Esophagus squamous epithelium (tissue), 5 donors: ENCODE results near the gene TESK2. TPM values are rescaled to one million over a fixed set of nuclear protein-coding genes. Genes with fewer than 3 reads are reported as not detected.
"Not testable (repeated sequence)": the region's sequence is repeated elsewhere in the genome, so short reads cannot be mapped to it uniquely, and the experiment has no call there.

Source experiments
- DNase-seq: peaks from one replicate; lab custom pipeline; 2025; lab: John Stamatoyannopoulos, UW
- H3K27ac ChIP-seq, 4 donors: fragments of 200-600 bp; sonication (generic); one replicate each; pipeline ENCODE4 v1.5.1; 2016 to 2019; ENCODE audit warnings: mild to moderate bottlenecking in 1 of 4
- H3K27me3 ChIP-seq, 4 donors: fragments of 200-600 bp; sonication (generic); 1 replicate in 3 of 4; 2 replicates in 1 of 4; pipeline versions ENCODE4 v1.5.1 to v1.6.0; 2017 to 2021; ENCODE audit warnings: antibody characterized with exemption in 1 of 4
- H3K36me3 ChIP-seq, 3 donors: fragments of 200-600 bp; sonication (generic); one replicate each; pipeline ENCODE4 v1.5.1; 2016 to 2019
- H3K4me1 ChIP-seq, 3 donors: fragments of 200-600 bp; sonication (generic); one replicate each; pipeline ENCODE4 v1.5.1; 2017 to 2019
- H3K4me3 ChIP-seq, 4 donors: fragments of 200-600 bp; sonication (generic); 1 replicate in 3 of 4; 2 replicates in 1 of 4; pipeline ENCODE4 v1.5.1; 2016 to 2019; ENCODE audit warnings: mild to moderate bottlenecking in 2 of 4, moderate library complexity in 1 of 4
- H3K9me3 ChIP-seq, 3 donors: fragments of 200-600 bp; sonication (generic); one replicate each; pipeline ENCODE4 v1.5.1; 2016 to 2019
- CTCF ChIP-seq, 6 experiments: fragments of 450-650 bp in 4 of 6; fragments of 200-600 bp in 2 of 6; sonication (generic) in 2 of 6; IDR thresholded peaks; one replicate each; pipeline ENCODE4 v1.5.1; 2016 to 2019; ENCODE audit warnings: antibody characterized with exemption in 6 of 6, mild to moderate bottlenecking in 4 of 6, moderate library complexity in 4 of 6
- POLR2A ChIP-seq, 4 donors: fragments of 450-650 bp; IDR thresholded peaks; one replicate each; pipeline ENCODE4 v1.6.1; 2017; ENCODE audit warnings: antibody characterized with exemption in 4 of 4, mild to moderate bottlenecking in 4 of 4, moderate library complexity in 3 of 4
- WGBS, 2 donors: methylation state at CpG; one replicate each; pipeline ENCODE4 v1.1.5; 2018; 5-methylcytosine and 5-hydroxymethylcytosine counted together
- intact Hi-C: fragments of 100-400 bp; cut with DNase I; formaldehyde crosslinking; loops from one replicate; pipeline ENCODE4 v1.15.0; 2022
- total RNA-seq, 4 donors: library from RNA; depleted of rRNA; stranded (reverse); fragments of >200 nt; gene quantifications; one replicate each; pipeline ENCODE4 v1.1.0, GENCODE V29; 2016
- donor health status: DM: yes; HTN: yes; CAD: no.

The TESK2 gene
- total RNA-seq, 4 donors from 2014 or later, result 4.2 to 8.4 (median 5.9) TPM

GRCh38 chr1:45530632-45531135 is 39.7 kb upstream of the TESK2 start:
- Histone ChIP-seq H3K27me3 (no peaks in the 10 kb centered on the region), H3K4me3 (no peak overlapping the region), H3K9me3 (no peaks in the 10 kb centered on the region), H3K27ac (no peak overlapping the region), H3K4me1 (peaks cover 0 to 11% (median 1%) of the 10 kb centered on the region in 3 donors), H3K36me3 (no peaks in the 10 kb centered on the region)
- 92 to 98% methylated on average over 11 of the region's 11 CpGs for WGBS, 2 donors
- no peak for DNase-seq
- intact Hi-C loops, result no loop called here
- TF ChIP-seq POLR2A (IDR thresholded peaks at IDR 0.05), result no peak
- no peak for TF ChIP-seq CTCF (IDR thresholded peaks at IDR 0.05)

GRCh38 chr1:45526135-45526644 is 35.2 kb upstream of the TESK2 start:
- no peak for DNase-seq
- no peaks in the 10 kb centered on the region for H3K27me3 ChIP-seq
- no peaks in the 10 kb centered on the region for H3K36me3 ChIP-seq
- intact Hi-C loops, result no loop called here
- peak overlapping the region in 1 of 4 donors; percentile 0 for H3K27ac ChIP-seq
- H3K4me1 ChIP-seq, result peaks cover 0 to 36% (median 12%) of the 10 kb centered on the region in 3 donors
- H3K4me3 ChIP-seq, result no peak overlapping the region
- TF ChIP-seq CTCF (IDR thresholded peaks at IDR 0.05), result no peak
- no peak for TF ChIP-seq POLR2A (IDR thresholded peaks at IDR 0.05)
- WGBS, 2 donors, result 100% methylated on average over 1 of the region's 1 CpG
- no peaks in the 10 kb centered on the region for H3K9me3 ChIP-seq

- intact Hi-C loops, result not testable (repeated sequence)
Measured at GRCh38 chr1:45523975-45524374, 33.0 kb upstream of the TESK2 start.

GRCh38 chr1:45523516-45523915 is 32.6 kb upstream of the TESK2 start:
- H3K9me3 ChIP-seq, H3K27me3 ChIP-seq, H3K4me3 ChIP-seq, DNase-seq, intact Hi-C loops, H3K36me3 ChIP-seq: not testable (repeated sequence)
- H3K4me1 ChIP-seq, result peaks cover 10 to 56% (median 25%) of the 10 kb centered on the region in 3 donors
- peak overlapping the region in 3 of 4 donors; percentile 95 to 99 (median 99) for H3K27ac ChIP-seq
- 58 to 76% methylated on average over 2 of the region's 2 CpGs for WGBS, 2 donors

More at GRCh38 chr1:45523975-45524374, 33.0 kb upstream of the TESK2 start:
- not testable (repeated sequence) for H3K36me3 ChIP-seq, H3K9me3 ChIP-seq, H3K27me3 ChIP-seq, DNase-seq, H3K4me3 ChIP-seq
- 83 to 90% methylated on average over 10 of the region's 10 CpGs for WGBS, 2 donors
- Histone ChIP-seq H3K4me1 (peaks cover 5 to 51% (median 20%) of the 10 kb centered on the region in 3 donors), H3K27ac (peak overlapping the region in 2 of 4 donors; percentile 95 to 99)

- H3K9me3 ChIP-seq, result no peaks in the 10 kb centered on the region
- no peak for DNase-seq
- H3K4me1 ChIP-seq, result peaks cover 11 to 65% (median 27%) of the 10 kb centered on the region in 3 donors
- 63 to 74% methylated on average over 21 of the region's 21 CpGs for WGBS, 2 donors
- H3K36me3 ChIP-seq, result peaks cover 0 to 13% (median 0%) of the 10 kb centered on the region in 3 donors
- intact Hi-C loops, result no loop called here
- no peaks in the 10 kb centered on the region for H3K27me3 ChIP-seq
- peak overlapping the region; percentile 90 to 99 (median 97) for H3K27ac ChIP-seq
- TF ChIP-seq POLR2A (IDR thresholded peaks at IDR 0.05) (peak in 2 of 4 donors; percentile 16 to 25), CTCF (IDR thresholded peaks at IDR 0.05) (no peak)
- H3K4me3 ChIP-seq, result peak overlapping the region; percentile 70 to 98 (median 84)
Measured at GRCh38 chr1:45522324-45523104, 31.6 kb upstream of the TESK2 start.
